ENCODE results near the gene PRCP.

PRCP gene

DNA sequence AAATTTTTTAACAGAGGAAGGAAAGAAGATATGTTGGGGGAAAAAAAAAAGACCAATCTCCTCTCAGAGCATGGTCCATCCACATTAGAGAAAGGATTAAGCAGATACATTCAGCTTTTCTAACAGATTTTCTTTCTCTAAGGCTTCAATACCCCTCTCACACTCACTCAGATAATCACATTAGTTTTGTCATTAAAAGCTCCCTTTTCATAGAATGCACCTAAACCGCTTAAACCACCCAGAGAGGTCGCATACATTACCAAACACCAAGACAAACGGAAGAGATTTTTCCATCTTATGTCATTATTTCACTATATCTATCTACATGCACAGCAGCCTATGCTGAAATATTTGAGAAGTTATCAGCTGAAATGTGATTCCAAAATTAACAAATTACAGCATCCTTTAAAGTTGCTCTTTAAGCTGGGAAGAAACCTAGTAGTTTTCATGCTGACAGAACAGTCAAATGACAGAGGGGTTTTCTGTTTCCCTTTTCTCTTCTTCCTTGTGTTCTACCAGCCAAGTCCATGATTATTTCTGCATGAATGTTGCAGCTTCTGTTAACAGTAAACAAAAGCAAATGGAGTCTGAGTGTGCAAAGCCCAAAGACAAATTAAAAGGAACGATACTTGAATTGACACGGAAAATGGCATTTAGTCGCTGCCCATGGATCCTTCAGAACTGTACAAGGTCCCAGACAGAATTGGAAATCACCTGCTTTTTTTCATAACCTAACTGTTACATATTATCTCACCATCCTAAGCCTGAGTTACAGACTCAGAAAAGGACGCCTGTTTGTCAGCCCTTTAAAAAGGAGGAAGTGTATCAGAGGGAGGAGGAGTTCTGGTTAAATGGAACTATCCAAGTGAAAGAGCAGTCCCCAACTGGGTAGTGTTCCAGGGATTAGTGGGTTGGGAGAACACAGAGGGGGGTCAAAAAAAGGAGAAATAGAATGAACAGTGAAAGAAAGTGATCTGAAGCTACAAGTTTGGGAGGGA lies 54.6 kb downstream of the PRCP start:
- H3K4me3 ChIP-seq (ENCODE audit: low read depth, low read length) = no peak overlapping the region
- TF ChIP-seq CTCF (IDR thresholded peaks at IDR 0.05; ENCODE audit: borderline replicate concordance, insufficient read depth, low read depth, low read length) = no peak

GRCh38 chr11:82843057-82843795 lies 57.0 kb downstream of the PRCP start:
- H3K4me3 ChIP-seq (ENCODE audit: low read depth, low read length) = no peak overlapping the region
- no peak for TF ChIP-seq CTCF (IDR thresholded peaks at IDR 0.05; ENCODE audit: borderline replicate concordance, insufficient read depth, low read depth, low read length)

DNA sequence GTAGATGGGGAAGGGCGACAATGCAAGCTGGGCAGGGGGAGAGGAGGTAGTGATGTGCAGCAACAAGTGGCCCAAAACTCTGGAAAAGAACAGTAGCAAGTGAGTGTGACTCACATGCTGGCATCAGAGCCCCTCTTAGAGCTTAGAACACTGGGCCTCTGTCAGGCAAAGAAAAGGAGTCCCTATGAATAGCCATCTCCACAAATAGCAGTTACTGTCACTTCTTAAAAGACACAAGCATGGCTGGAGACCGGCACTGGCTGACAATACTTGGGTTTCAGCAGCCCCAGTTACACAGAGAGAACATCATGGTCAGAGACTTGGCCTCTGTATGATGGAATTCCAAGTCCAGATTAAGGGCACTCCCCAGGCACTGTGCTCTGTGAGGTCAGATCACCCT lies 58.2 kb downstream of the PRCP start:
- H3K4me3 ChIP-seq (ENCODE audit: low read depth, low read length) = no peak overlapping the region
- TF ChIP-seq CTCF (IDR thresholded peaks at IDR 0.05; ENCODE audit: borderline replicate concordance, insufficient read depth, low read depth, low read length) = no peak

DNA sequence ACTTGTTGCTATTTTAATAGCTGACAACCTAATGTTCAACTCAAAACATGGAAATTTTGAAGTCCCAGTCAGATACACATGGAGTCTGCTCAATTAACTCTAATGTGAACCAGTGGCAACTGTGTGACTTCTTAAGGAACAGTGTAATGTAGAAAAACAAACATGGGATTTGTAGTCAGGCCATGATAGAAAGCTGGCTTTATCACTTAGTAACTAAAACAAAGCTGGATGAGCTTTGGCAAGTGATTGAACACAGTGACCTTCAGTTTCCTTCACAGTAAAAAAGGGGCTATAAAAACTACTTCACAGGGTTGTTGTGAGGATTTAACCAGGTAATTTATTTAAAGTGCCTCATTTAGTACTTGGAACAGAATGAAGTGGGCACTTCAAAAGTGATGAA lies 62.6 kb downstream of the PRCP start:
- no peak overlapping the region for H3K4me3 ChIP-seq (ENCODE audit: low read depth, low read length)
- TF ChIP-seq CTCF (IDR thresholded peaks at IDR 0.05; ENCODE audit: borderline replicate concordance, insufficient read depth, low read depth, low read length) = no peak

DNA sequence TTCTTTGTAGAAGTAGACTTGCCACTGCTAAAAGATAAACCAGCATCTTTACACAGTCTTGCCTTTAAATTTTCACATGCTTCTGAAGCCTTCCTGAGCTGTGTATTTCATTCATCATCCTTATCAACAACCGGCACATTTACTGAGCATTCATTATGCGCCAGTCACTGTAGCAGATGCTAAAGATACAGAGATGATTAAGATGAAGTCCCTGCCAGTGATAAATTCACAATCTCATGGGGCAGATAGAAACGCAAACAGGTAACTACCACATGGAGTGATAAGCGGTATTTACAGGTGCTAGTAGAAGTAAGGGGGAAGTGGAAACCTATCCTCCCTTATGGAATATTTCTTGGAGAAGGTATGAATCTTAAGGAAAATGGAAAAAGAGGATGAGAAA lies 67.2 kb downstream of the PRCP start:
- no peak overlapping the region for H3K4me3 ChIP-seq (ENCODE audit: low read depth, low read length)
- no peak for TF ChIP-seq CTCF (IDR thresholded peaks at IDR 0.05; ENCODE audit: borderline replicate concordance, insufficient read depth, low read depth, low read length)

GRCh38 chr11:82831364-82831763 lies 68.9 kb downstream of the PRCP start:
- TF ChIP-seq CTCF (IDR thresholded peaks at IDR 0.05; ENCODE audit: borderline replicate concordance, insufficient read depth, low read depth, low read length) = no peak
- no peak overlapping the region for H3K4me3 ChIP-seq (ENCODE audit: low read depth, low read length)

Data from GM12875 (cell line).